Measurements from ENCODE around the gene C10orf105. TPM values are rescaled to one million over a fixed set of nuclear protein-coding genes. Genes with fewer than 3 reads are reported as not detected.
A peak's percentile ranks its signal among the peaks of the same experiment; 100 is the strongest.

Gene C10orf105
- total and polyA plus RNA-seq, 4 experiments from 2014 or later, result 0.07 to 0.12 (median 0.09) TPM

DNA sequence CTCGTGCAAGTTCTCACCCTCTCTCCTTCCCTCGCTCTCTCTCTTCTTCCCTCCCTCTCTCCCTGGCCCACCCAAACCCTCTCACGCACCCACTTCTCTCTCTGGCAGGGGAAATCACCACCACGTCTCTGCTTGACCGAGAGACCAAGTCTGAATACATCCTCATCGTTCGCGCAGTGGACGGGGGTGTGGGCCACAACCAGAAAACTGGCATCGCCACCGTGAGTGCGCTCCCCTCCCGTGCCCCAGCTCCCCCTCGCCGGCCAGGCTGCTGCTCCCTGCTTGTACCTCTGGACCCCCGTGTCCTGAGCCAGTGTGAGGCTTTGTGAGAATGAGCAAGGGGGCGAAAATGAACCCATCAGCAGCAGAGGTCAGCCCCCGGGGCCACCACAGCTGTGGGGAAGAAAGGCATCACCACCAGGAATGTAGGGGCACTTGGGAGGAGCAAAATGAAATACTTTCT is 25.5 kb downstream of the C10orf105 start:
- no peak overlapping the region for H3K4me3 ChIP-seq (ENCODE audit: low read length in 2 of 2)
- DNase-seq, result peak in 1 of 5 donors; percentile 30
- no peak overlapping the region for H3K27ac ChIP-seq (ENCODE audit: low read depth, low read length)
- no peaks in the 10 kb centered on the region for H3K36me3 ChIP-seq (ENCODE audit: insufficient read depth, low read length)
- POLR2A ChIA-PET (ENCODE audit: partially characterized antibody), result interaction anchor here (0.8 to 8.3 kb wide), 13 partner anchors 12 to 81 kb away, joined by 3 to 83 read pairs (median 4); partner anchors contain the start of gene VSIR
- intact Hi-C loops (cut with micrococcal nuclease), result no loop called here
- H3K4me1 ChIP-seq (ENCODE audit: insufficient read depth, low read length), result peaks cover 48% of the 10 kb centered on the region
- CTCF ChIA-PET (ENCODE audit: partially characterized antibody), result interaction anchor here (0.9 to 21.0 kb wide), 12 partner anchors 8 to 379 kb away, joined by 3 to 379 read pairs (median 14); partner anchors contain the start of gene VSIR
- Mint-ChIP-seq H3K27me3 (no peaks in the 10 kb centered on the region), H3K4me1 (peaks cover 23 to 52% (median 34%) of the 10 kb centered on the region in 4 donors), H3K27ac (peak overlapping the region in 6 of 7 donors; percentile 55 to 87 (median 68)), H3K9me3 (peaks cover 0 to 2% (median 0%) of the 10 kb centered on the region in 8 donors), H3K36me3 (no peaks in the 10 kb centered on the region), H3K4me3 (peak overlapping the region in 7 of 8 donors; percentile 60 to 82 (median 69))
- H3K27me3 ChIP-seq (ENCODE audit: insufficient read depth, low read length), result no peaks in the 10 kb centered on the region
- H3K9me3 ChIP-seq (ENCODE audit: control insufficient read depth in 1 of 2, low read length in 2 of 2), result no peaks in the 10 kb centered on the region

DNA sequence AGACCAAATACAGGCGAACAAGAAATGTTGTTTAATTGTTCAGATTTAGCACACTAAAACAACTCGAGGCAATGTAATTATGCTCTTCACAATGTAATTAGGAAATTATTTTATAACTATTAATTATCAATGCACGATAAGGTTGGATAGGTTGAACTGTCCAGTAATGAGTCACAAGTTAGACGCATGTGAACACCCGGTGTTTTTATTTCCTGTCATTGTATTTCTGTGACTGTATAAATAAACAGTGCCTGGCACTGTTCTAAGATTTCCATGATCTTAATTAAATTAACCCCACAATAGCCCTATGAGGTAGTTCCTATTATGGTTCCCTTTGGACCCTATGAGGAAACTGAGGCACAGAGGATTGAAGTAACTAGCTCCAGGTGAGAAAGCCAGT is 26.2 kb downstream of the C10orf105 start:
- Mint-ChIP-seq H3K27ac (peak overlapping the region in 2 of 7 donors; percentile 8 to 24), H3K27me3 (no peaks in the 10 kb centered on the region), H3K4me1 (peaks cover 17 to 45% (median 28%) of the 10 kb centered on the region in 4 donors), H3K4me3 (peak overlapping the region in 3 of 8 donors; percentile 61 to 82 (median 64)), H3K36me3 (no peaks in the 10 kb centered on the region), H3K9me3 (peaks cover 0 to 2% (median 0%) of the 10 kb centered on the region in 8 donors)
- Histone ChIP-seq H3K36me3 (ENCODE audit: insufficient read depth, low read length) (no peaks in the 10 kb centered on the region), H3K9me3 (ENCODE audit: control insufficient read depth in 1 of 2, low read length in 2 of 2) (no peaks in the 10 kb centered on the region), H3K27ac (ENCODE audit: low read depth, low read length) (no peak overlapping the region), H3K4me3 (ENCODE audit: low read length in 2 of 2) (no peak overlapping the region), H3K4me1 (ENCODE audit: insufficient read depth, low read length) (peaks cover 41% of the 10 kb centered on the region), H3K27me3 (ENCODE audit: insufficient read depth, low read length) (no peaks in the 10 kb centered on the region)
- DNase-seq, result no peak
- ChIA-PET POLR2A (ENCODE audit: partially characterized antibody) (interaction anchor here (0.8 to 8.3 kb wide), 5 partner anchors 23 to 78 kb away, joined by 3 to 83 read pairs (median 4); partner anchors contain the start of gene VSIR), CTCF (ENCODE audit: partially characterized antibody) (interaction anchor here (1.1 to 21.0 kb wide), 6 partner anchors 14 to 373 kb away, joined by 3 to 379 read pairs (median 35); partner anchors contain the start of gene VSIR)
- intact Hi-C loops (cut with micrococcal nuclease), result no loop called here

- ChIA-PET CTCF (ENCODE audit: partially characterized antibody) (interaction anchor here (1.1 to 21.0 kb wide), 4 partner anchors 8 to 373 kb away, joined by 3 to 379 read pairs (median 73); partner anchors contain the start of gene VSIR), POLR2A (ENCODE audit: partially characterized antibody) (interaction anchor here (1.2 to 8.3 kb wide), 3 partner anchors 24 to 79 kb away, joined by 3 to 83 read pairs (median 4); partner anchors contain the start of gene VSIR)
- Mint-ChIP-seq H3K27ac (no peak overlapping the region), H3K4me3 (no peak overlapping the region), H3K36me3 (peaks cover 0 to 3% of the 10 kb centered on the region in 2 donors), H3K4me1 (peaks cover 14 to 39% (median 24%) of the 10 kb centered on the region in 4 donors), H3K9me3 (peaks cover 0 to 8% (median 5%) of the 10 kb centered on the region in 8 donors), H3K27me3 (no peaks in the 10 kb centered on the region)
- Histone ChIP-seq H3K4me3 (ENCODE audit: low read length in 2 of 2) (no peak overlapping the region), H3K27ac (ENCODE audit: low read depth, low read length) (no peak overlapping the region), H3K36me3 (ENCODE audit: insufficient read depth, low read length) (no peaks in the 10 kb centered on the region), H3K27me3 (ENCODE audit: insufficient read depth, low read length) (no peaks in the 10 kb centered on the region), H3K9me3 (ENCODE audit: control insufficient read depth in 1 of 2, low read length in 2 of 2) (no peaks in the 10 kb centered on the region), H3K4me1 (ENCODE audit: insufficient read depth, low read length) (peaks cover 35% of the 10 kb centered on the region)
- peak in 1 of 5 donors; percentile 12 for DNase-seq
- intact Hi-C loops (cut with micrococcal nuclease), result no loop called here
Measured at GRCh38 chr10:71692598-71693306, 26.8 kb downstream of the C10orf105 start.

DNA sequence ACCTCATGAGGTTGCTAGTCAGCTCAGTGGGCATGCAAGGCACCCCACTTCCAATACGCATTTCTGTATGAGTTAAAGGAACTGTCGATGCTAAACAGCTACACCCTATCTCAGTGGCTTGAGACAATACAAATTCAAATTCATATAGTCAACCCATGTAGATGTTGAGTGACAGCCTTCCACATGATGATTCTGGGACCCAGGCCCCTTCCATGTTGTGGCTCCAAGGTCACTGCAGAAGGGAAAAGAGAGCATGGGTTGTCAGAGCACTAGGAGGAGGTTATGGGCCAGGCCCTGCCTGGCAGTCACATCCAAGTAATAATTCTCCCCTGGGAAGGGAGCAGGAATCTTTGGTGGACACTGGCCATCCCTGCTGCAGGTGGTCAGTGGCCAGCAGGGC is 28.2 kb downstream of the C10orf105 start:
- H3K36me3 Mint-ChIP-seq, result peaks cover 0 to 3% of the 10 kb centered on the region in 2 donors
- H3K9me3 Mint-ChIP-seq, result peaks cover 0 to 8% (median 5%) of the 10 kb centered on the region in 8 donors
- Histone ChIP-seq H3K27me3 (ENCODE audit: insufficient read depth, low read length) (no peaks in the 10 kb centered on the region), H3K36me3 (ENCODE audit: insufficient read depth, low read length) (no peaks in the 10 kb centered on the region), H3K9me3 (ENCODE audit: control insufficient read depth in 1 of 2, low read length in 2 of 2) (no peaks in the 10 kb centered on the region), H3K27ac (ENCODE audit: low read depth, low read length) (no peak overlapping the region), H3K4me3 (ENCODE audit: low read length in 2 of 2) (no peak overlapping the region), H3K4me1 (ENCODE audit: insufficient read depth, low read length) (peaks cover 22% of the 10 kb centered on the region)
- no peaks in the 10 kb centered on the region for H3K27me3 Mint-ChIP-seq
- no peak overlapping the region for H3K4me3 Mint-ChIP-seq
- CTCF ChIA-PET (ENCODE audit: partially characterized antibody), result interaction anchor here (0.8 to 21.0 kb wide), 3 partner anchors 16 to 78 kb away, joined by 3 to 379 read pairs (median 143); partner anchors contain the start of gene VSIR
- peaks cover 6 to 25% (median 15%) of the 10 kb centered on the region in 4 donors for H3K4me1 Mint-ChIP-seq
- H3K27ac Mint-ChIP-seq, result no peak overlapping the region
- intact Hi-C loops (cut with micrococcal nuclease), result no loop called here
- POLR2A ChIA-PET (ENCODE audit: partially characterized antibody), result no interaction called here
- no peak for DNase-seq

DNA sequence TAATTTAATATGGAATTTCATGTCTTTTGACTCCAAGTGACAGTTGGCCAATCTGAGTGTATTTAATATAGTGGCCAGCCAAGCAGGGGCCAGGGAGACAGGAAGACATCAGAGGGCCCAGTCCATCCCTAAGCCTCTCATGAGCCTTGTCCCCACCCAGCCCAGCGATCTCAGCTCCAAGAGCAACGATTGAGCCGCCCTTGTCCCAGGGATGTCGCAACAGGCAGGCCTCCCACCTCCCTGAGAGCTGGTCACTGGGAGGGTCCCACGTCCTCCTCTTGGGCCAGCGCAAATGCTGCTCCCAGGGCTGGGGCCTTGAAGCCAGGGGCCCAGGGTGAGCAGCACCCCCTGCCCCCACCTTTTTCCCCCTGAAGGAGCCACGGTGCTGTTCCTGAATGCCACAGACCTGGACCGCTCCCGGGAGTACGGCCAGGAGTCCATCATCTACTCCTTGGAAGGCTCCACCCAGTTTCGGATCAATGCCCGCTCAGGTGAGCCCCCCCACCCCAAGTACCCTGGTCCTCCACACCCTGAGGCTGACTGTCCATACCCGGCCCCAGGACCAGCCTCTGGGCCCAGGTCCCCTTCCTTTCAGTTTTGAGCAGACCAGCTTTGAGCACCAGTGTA is 29.4 kb downstream of the C10orf105 start:
- Mint-ChIP-seq H3K9me3 (peaks cover 0 to 8% (median 5%) of the 10 kb centered on the region in 8 donors), H3K4me3 (no peak overlapping the region), H3K4me1 (peaks cover 6 to 18% (median 14%) of the 10 kb centered on the region in 4 donors), H3K36me3 (peaks cover 0 to 3% of the 10 kb centered on the region in 2 donors), H3K27me3 (no peaks in the 10 kb centered on the region), H3K27ac (peak overlapping the region in 1 of 7 donors; percentile 52)
- ChIA-PET POLR2A (ENCODE audit: partially characterized antibody) (no interaction called here), CTCF (ENCODE audit: partially characterized antibody) (interaction anchor here (0.5 to 21.0 kb wide), 4 partner anchors 11 to 232 kb away, joined by 3 to 379 read pairs (median 4); partner anchors contain the start of gene VSIR)
- Histone ChIP-seq H3K36me3 (ENCODE audit: insufficient read depth, low read length) (no peaks in the 10 kb centered on the region), H3K4me3 (ENCODE audit: low read length in 2 of 2) (no peak overlapping the region), H3K27me3 (ENCODE audit: insufficient read depth, low read length) (no peaks in the 10 kb centered on the region), H3K9me3 (ENCODE audit: control insufficient read depth in 1 of 2, low read length in 2 of 2) (no peaks in the 10 kb centered on the region), H3K27ac (ENCODE audit: low read depth, low read length) (no peak overlapping the region), H3K4me1 (ENCODE audit: insufficient read depth, low read length) (peaks cover 14% of the 10 kb centered on the region)
- intact Hi-C loops (cut with micrococcal nuclease), result no loop called here
- no peak for DNase-seq

DNA sequence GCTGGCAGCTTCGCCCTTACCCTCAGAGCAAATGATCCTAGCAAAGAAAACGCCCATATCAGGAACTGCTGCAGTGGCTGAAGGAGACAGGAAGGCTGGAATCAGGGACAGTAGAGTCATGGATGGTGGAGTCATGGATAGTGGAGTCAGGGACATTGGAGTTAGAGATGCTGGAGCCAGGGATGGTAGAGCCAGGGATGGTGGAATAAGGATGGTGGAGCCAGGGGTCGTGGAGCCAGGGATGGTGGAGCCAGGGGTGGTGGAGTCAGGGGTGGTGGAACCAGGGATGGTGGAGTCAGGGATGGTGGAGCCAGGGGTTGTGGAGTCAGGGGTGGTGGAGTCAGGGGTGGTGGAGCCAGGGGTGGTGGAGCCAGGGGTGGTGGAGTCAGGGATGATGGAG is 31.3 kb downstream of the C10orf105 start:
- no peak for DNase-seq
- peak overlapping the region in 1 of 8 donors; percentile 35 for H3K4me3 Mint-ChIP-seq
- H3K36me3 Mint-ChIP-seq, result peaks cover 0 to 3% of the 10 kb centered on the region in 2 donors
- Histone ChIP-seq H3K36me3 (ENCODE audit: insufficient read depth, low read length) (no peaks in the 10 kb centered on the region), H3K27ac (ENCODE audit: low read depth, low read length) (no peak overlapping the region), H3K4me1 (ENCODE audit: insufficient read depth, low read length) (no peaks in the 10 kb centered on the region), H3K4me3 (ENCODE audit: low read length in 2 of 2) (no peak overlapping the region), H3K27me3 (ENCODE audit: insufficient read depth, low read length) (no peaks in the 10 kb centered on the region), H3K9me3 (ENCODE audit: control insufficient read depth in 1 of 2, low read length in 2 of 2) (no peaks in the 10 kb centered on the region)
- H3K27ac Mint-ChIP-seq, result peak overlapping the region; percentile 64 to 91 (median 82)
- H3K4me1 Mint-ChIP-seq, result peaks cover 0 to 3% (median 0%) of the 10 kb centered on the region in 4 donors
- intact Hi-C loops (cut with micrococcal nuclease), result no loop called here
- H3K9me3 Mint-ChIP-seq, result peaks cover 0 to 8% (median 5%) of the 10 kb centered on the region in 8 donors
- H3K27me3 Mint-ChIP-seq, result peaks cover 0 to 1% of the 10 kb centered on the region in 2 donors
- CTCF ChIA-PET (ENCODE audit: partially characterized antibody), result interaction anchor here (3.8 kb wide), 1 partner anchor 9 kb away, joined by 30 read pairs; no protein-coding TSS in a partner anchor
- POLR2A ChIA-PET (ENCODE audit: partially characterized antibody), result no interaction called here
